Keratinocyte (primary cell): ENCODE results near the gene PLXDC2. TPM values are rescaled to one million over a fixed set of nuclear protein-coding genes. Genes with fewer than 3 reads are reported as not detected.
A peak's percentile ranks its signal among the peaks of the same experiment; 100 is the strongest.

Experiments
- DNase-seq: peaks from one replicate; pipeline ENCODE4 v3.0.0-alpha.2; 2011; ENCODE audit warnings: low read depth, missing footprints, low spot score
- FAIRE-seq: peaks from 2 replicates; lab custom pipeline; 2011; peaks lifted over from hg19 to GRCh38; lab: Jason Lieb, UNC
- H2AFZ ChIP-seq: 2 replicates; pipeline ENCODE4 v1.6.0; 2012; ENCODE audit warnings: low read length, control low read depth, inconsistent platforms; ENCODE audit not compliant: control insufficient read depth
- H3K27ac ChIP-seq: 2 replicates; pipeline ENCODE4 v1.5.1; 2011; ENCODE audit warnings: low read length; ENCODE audit not compliant: control insufficient read depth, insufficient read depth
- H3K27me3 ChIP-seq: 3 replicates; pipeline ENCODE4 v1.6.0; 2011; ENCODE audit warnings: low read length; ENCODE audit not compliant: control insufficient read depth, insufficient read depth; ENCODE audit errors: extremely low read depth
- H3K36me3 ChIP-seq, 2 experiments: 2 replicates in 1 of 2; 3 replicates in 1 of 2; pipeline ENCODE4 v1.5.1; 2011; ENCODE audit warnings: low read length in 2 of 2, mild to moderate bottlenecking in 1 of 2; ENCODE audit not compliant: control insufficient read depth in 2 of 2, insufficient read depth in 2 of 2; ENCODE audit errors: extremely low read depth in 1 of 2
- H3K4me1 ChIP-seq: 3 replicates; pipeline ENCODE4 v1.5.1; 2011; ENCODE audit warnings: low read length; ENCODE audit not compliant: control insufficient read depth, insufficient read depth; ENCODE audit errors: extremely low read depth
- H3K4me2 ChIP-seq: 3 replicates; pipeline ENCODE4 v1.6.0; 2011; ENCODE audit warnings: low read depth, low read length; ENCODE audit not compliant: control insufficient read depth, insufficient read depth; ENCODE audit errors: extremely low read depth
- H3K4me3 ChIP-seq, 3 experiments: fragments of 200-600 bp in 1 of 3; sonication (generic) in 1 of 3; 2 replicates in 2 of 3; 3 replicates in 1 of 3; pipeline ENCODE4 v1.5.1; 2011 to 2016; ENCODE audit warnings: low read length in 3 of 3, mild to moderate bottlenecking in 3 of 3, control low read depth in 2 of 3, inconsistent platforms in 1 of 3, low read depth in 1 of 3, mixed read lengths in 1 of 3, mixed run types in 1 of 3, moderate library complexity in 1 of 3; ENCODE audit not compliant: control insufficient read depth in 2 of 3, insufficient read depth in 2 of 3; ENCODE audit errors: extremely low read depth in 1 of 3
- H3K79me2 ChIP-seq: 2 replicates; pipeline ENCODE4 v1.6.0; 2012; ENCODE audit warnings: low read length; ENCODE audit not compliant: control insufficient read depth, insufficient read depth
- H3K9ac ChIP-seq: 3 replicates; pipeline ENCODE4 v1.6.0; 2011; ENCODE audit warnings: low read length; ENCODE audit not compliant: control insufficient read depth, insufficient read depth; ENCODE audit errors: extremely low read depth
- H3K9me1 ChIP-seq: 3 replicates; pipeline ENCODE4 v1.6.0; 2011; ENCODE audit warnings: low read length; ENCODE audit not compliant: control insufficient read depth, insufficient read depth; ENCODE audit errors: extremely low read depth
- H3K9me3 ChIP-seq: 2 replicates; pipeline ENCODE4 v1.5.1; 2012; ENCODE audit warnings: low read depth, low read length; ENCODE audit not compliant: control insufficient read depth
- H4K20me1 ChIP-seq: 3 replicates; pipeline ENCODE4 v1.6.0; 2011; ENCODE audit warnings: low read length; ENCODE audit not compliant: control insufficient read depth, insufficient read depth; ENCODE audit errors: extremely low read depth
- CTCF ChIP-seq, 3 experiments: IDR thresholded peaks in 1 of 3; conservative IDR thresholded peaks in 1 of 3; optimal IDR thresholded peaks in 1 of 3; 2 replicates in 2 of 3; 3 replicates in 1 of 3; pipeline versions ENCODE3 to v1.5.1; 2011; ENCODE audit warnings: low read length in 3 of 3, mild to moderate bottlenecking in 3 of 3, moderate library complexity in 2 of 3, control low read depth in 1 of 3, inconsistent platforms in 1 of 3; ENCODE audit not compliant: insufficient read depth in 2 of 3; ENCODE audit errors: extremely low read depth in 1 of 3
- EZH2 ChIP-seq: IDR thresholded peaks from one replicate; pipeline ENCODE4 v1.6.1; 2012; ENCODE audit warnings: inconsistent platforms, mild to moderate bottlenecking, low read length, moderate library complexity
- dilution Hi-C: fragments of 300-500 bp; cut with MboI; formaldehyde crosslinking; loops from one replicate; pipeline ENCODE4 v1.7.0; 2020; ENCODE audit warnings: low sequenced_read_pairs; ENCODE audit not compliant: extremely low pct_ligation_motif_present
- polyA plus RNA-seq, 5 experiments: library from polyadenylated mRNA; depleted of rRNA in 3 of 5; stranded (reverse) in 3 of 5; stranded (forward) in 1 of 5; unstranded in 1 of 5; fragments of >200 nt; gene quantifications; 1 replicate in 1 of 5; 2 replicates in 3 of 5; 3 replicates in 1 of 5; pipeline versions ENCODE4 v1.2.1 to v1.2.3, GENCODE V29; 2011 to 2012; ENCODE audit warnings: missing spikeins in 2 of 5, low read depth in 1 of 5, low replicate concordance in 1 of 5

PLXDC2 gene
- polyA plus RNA-seq, 1 donor (not counting 4 experiments of a cell fraction or from before 2014, with no cell fraction given): 12.9 TPM

DNA sequence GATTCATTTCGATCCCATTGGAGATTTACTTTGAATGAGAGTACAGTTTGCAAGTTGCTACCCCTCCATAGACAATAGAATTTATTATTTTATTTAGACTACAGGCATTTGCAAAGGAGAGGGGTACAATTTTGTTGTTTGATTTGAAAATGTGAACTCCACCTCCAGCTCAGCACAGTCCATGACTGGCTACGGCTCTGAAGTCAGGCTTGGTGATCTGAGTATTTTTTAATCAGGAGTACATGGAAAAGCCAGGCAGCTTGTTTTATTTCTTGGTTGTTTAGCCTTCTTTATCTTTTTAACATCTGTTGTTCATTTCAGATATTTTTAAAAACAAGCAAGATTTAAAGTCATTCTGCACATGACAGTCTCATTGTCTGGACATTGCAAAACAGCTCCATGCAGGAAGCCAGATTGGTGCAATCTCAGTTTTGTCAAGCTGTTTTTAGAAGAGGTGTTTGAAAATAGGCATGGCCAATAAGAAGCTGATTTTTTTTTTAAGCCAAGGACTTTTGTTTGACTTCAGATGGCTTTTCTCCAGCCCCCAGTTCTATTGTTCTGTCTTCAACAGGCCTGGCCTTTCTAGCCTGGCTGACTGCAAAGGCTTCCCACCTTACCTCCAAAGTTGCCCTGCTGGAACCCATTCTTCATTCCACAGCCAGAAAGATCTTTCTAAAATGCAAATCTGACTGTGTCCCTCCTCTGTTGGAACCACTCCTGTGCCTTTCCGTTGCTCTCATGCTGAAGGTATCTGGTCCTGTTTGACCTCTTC lies 12.2 kb downstream of the PLXDC2 start:
- Histone ChIP-seq H3K4me2 (no peak overlapping the region), H3K36me3 (no peaks in the 10 kb centered on the region), H3K9ac (no peak overlapping the region), H3K79me2 (no peaks in the 10 kb centered on the region), H3K27me3 (no peaks in the 10 kb centered on the region), H3K9me3 (no peaks in the 10 kb centered on the region), H4K20me1 (no peaks in the 10 kb centered on the region), H2AFZ (peak overlapping the region; percentile 15), H3K4me1 (peaks cover 17% of the 10 kb centered on the region), H3K27ac (no peak overlapping the region), H3K9me1 (no peaks in the 10 kb centered on the region), H3K4me3 (no peak overlapping the region)
- FAIRE-seq: no peak
- no peak for DNase-seq
- dilution Hi-C loops: no loop called here
- TF ChIP-seq EZH2 (no peak), CTCF (optimal IDR thresholded peaks at IDR 0.05 in 1 of 3, IDR thresholded peaks at IDR 0.05 in 1 of 3, conservative IDR thresholded peaks at IDR 0.05 in 1 of 3; ENCODE audit: extremely low read depth in 1 of 3, insufficient read depth in 2 of 3, low read length in 3 of 3) (no peak)

GRCh38 chr10:19832699-19833098 lies 16.5 kb downstream of the PLXDC2 start:
- Histone ChIP-seq H3K9me1 (no peaks in the 10 kb centered on the region), H3K27ac (peak overlapping the region; percentile 91), H3K79me2 (no peaks in the 10 kb centered on the region), H3K4me3 (peak overlapping the region in 2 of 3 experiments; percentile 40 to 48), H2AFZ (peak overlapping the region; percentile 78), H3K4me1 (peaks cover 19% of the 10 kb centered on the region), H3K9me3 (no peaks in the 10 kb centered on the region), H3K4me2 (peak overlapping the region; percentile 80), H3K27me3 (no peaks in the 10 kb centered on the region), H3K36me3 (no peaks in the 10 kb centered on the region), H4K20me1 (no peaks in the 10 kb centered on the region), H3K9ac (peak overlapping the region; percentile 53)
- DNase-seq (no peak), FAIRE-seq (peak; percentile 56)
- TF ChIP-seq CTCF (optimal IDR thresholded peaks at IDR 0.05 in 1 of 3, IDR thresholded peaks at IDR 0.05 in 1 of 3, conservative IDR thresholded peaks at IDR 0.05 in 1 of 3; ENCODE audit: extremely low read depth in 1 of 3, insufficient read depth in 2 of 3, low read length in 3 of 3) (no peak), EZH2 (no peak)
- dilution Hi-C loops: no loop called here
